Stimulated activated CD8-positive, alpha-beta memory T cell treated with anti-CD3 and anti-CD28 coated beads, Interleukin-4, amount 100 ng/mL, for 48 hours (primary cell): Measurements from ENCODE around the gene CCR9.

Experiments used
- DNase-seq: peaks from one replicate; pipeline ENCODE4 v3.0.0-alpha.2; 2020

CCR9 gene

GRCh38 chr3:45873638-45874037 lies 12.7 kb upstream of the CCR9 start:
- DNase-seq = no peak

DNA sequence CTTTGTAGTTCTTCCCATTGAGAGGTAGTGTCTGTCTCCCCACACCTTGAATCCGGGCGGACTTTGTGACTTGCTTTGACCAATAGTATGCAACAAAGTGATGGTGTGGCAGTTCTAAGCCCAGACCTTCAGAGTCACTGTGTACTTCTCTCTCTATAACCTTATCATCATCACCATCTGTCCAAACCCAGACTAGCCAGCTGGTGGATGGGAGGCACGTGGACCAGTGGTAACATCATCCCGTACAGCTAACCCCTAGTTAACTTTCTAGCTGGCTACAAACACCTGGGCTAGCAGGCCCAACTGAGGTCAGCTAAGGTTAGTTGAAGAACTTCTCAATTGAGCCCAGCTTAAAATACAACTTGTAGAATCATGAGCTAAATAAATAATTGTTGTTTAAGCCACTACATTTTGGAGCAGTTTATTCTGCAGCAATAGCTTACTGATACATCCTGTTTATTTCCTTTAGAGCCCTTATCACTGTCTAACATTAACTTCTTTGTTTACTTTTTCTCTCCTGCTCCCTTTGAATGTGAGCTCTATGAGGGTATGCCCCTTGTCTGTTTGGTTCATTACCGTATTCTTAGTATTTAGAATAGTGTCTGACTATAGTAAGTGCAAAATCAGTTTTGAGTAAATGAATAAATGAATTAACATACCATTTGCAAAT lies 11.5 kb upstream of the CCR9 start:
- no peak for DNase-seq

DNA sequence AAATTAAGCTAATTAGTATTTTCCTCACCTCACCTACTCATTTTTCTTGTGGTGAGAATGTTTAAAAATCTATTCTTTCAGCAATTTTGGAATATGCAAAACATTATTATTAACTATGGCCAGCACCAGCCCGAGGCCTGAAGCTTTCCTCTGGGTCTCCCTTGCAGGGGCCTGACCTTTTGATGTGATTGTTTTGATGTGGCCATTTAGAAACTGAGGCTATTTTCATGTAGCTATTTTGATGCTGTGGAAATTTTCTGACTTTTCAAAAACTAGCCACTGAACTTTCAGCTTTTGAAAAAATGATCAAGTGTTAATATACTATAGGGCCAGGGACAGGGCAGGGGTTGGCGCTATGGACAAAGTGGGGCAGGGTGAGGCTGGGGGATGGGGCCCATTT lies 8.2 kb upstream of the CCR9 start:
- DNase-seq = no peak

DNA sequence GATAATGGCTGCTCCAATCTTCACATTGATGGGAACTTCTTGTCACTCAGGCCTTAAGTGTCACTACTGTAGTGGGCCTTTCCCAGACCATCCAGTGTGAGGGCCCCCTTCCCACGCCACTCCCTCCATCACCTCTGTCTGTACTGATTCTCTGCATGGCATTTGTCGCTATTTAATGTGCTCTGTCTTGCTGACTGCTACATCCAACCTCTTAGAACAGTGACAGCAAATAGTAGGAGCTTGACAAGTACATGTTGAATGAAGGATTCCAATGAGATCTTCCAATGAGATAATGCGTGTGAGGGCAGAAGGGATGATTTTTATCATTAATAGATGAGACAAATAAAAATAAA lies 5.6 kb upstream of the CCR9 start:
- no peak for DNase-seq

GRCh38 chr3:45881078-45882022 lies 5.0 kb upstream of the CCR9 start:
- peak; percentile 45 for DNase-seq

GRCh38 chr3:45884368-45885201 lies 1.8 kb upstream of the CCR9 start:
- DNase-seq = no peak

DNA sequence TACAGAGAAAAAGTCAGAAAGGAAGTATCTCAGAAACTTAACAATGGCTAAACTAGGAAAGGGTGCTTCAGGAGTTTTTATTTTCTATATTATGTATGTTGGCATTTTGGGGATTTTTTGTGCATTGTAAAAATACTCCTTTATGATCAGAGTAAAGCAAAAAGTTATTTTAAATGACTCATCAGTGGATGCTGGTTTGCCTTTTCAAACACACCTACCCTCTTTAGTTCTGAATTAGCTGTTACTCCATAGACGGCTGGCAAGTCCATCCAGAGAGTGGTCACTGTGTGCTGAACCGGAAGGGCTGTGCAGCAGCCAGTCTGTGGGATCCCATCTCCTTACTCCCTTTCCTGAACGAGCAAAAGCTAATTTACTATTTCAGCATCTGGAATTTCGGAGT lies 942 bp downstream of the CCR9 start:
- DNase-seq = no peak

GRCh38 chr3:45887759-45888511 lies 1.6 kb downstream of the CCR9 start:
- no peak for DNase-seq

DNA sequence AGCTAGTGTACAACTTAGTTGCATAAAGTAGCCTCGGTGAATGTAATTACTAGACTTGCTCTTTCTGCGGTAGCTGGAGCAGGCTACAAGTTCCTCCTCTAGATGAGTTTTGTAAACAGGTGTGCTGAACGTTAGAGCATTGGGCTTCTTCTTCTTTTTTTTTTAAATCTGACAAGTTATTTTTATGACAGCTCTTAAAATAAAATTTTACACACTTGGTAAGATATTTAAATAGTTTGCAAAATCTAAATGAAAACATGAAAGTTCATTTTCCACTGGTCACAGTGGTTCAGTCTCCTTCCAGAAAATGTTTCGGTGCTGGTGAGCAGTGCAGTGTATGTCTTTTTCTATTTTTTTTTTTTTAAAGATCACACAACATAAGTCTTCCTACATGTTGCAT lies 3.0 kb downstream of the CCR9 start:
- no peak for DNase-seq

DNA sequence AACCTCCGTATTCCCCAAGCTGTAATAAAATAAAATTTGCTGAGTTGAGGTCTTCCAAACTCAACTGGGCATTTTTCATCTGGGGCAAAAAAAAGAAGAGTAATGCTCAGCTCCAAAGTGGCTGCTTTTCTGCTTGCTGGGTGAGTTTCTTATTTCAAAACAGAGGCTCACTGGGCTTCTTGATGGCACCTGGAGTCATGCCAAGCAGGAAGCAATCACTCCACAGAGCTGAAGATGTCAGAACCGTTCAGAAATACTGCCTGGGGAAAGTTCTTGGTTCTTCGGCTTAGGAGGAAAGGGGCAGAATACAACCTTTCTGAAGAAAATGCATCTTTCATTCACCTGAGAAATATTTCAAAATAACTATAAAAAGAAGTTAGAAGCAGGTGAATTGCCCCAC lies 4.1 kb downstream of the CCR9 start:
- DNase-seq = no peak

GRCh38 chr3:45892161-45892560 lies 5.8 kb downstream of the CCR9 start:
- no peak for DNase-seq

DNA sequence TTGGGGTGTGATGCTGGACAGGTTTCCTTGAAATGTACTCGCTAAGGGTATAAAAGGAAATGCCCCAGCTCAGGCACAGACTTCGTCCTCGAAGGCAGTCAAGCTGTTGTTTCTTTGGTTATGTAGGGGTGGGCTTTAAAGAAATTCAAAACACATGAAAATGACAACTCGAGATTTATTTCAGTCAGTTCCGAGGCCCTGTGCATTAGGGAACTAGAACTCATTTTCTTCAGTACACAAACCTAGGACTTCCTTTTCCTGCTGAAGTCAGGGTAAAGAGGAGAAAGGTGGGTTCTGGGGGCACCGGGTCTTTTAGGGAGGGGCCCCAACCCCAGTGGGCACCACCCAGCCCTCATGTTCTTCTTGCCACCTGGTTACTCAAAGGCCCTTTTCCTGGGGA lies 7.7 kb downstream of the CCR9 start:
- DNase-seq = no peak

GRCh38 chr3:45895686-45896468 lies 9.5 kb downstream of the CCR9 start:
- DNase-seq = no peak

GRCh38 chr3:45896956-45897355 lies 10.6 kb downstream of the CCR9 start:
- DNase-seq = no peak

- DNase-seq = no peak
Measured at GRCh38 chr3:45904931-45905330, 18.6 kb downstream of the CCR9 start.

DNA sequence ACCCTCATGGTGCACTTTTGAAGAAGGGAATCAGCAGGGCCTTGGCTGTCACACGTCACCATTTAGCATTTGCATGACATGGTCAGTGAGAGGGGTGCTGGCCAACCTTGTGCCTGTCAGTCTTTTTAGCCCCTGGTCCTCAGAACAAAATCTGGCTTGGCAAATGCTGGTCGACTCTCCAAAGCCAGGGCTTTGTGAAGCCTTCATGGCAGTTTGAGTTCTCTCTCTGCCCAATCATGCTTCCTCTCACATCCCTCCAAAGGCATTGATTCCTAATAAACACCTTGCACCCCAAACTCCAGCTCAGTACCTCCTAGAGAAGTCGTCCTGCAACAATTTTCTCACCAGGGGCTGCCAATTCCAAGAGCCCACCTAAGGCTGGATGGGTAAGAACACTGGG lies 19.4 kb downstream of the CCR9 start:
- DNase-seq = no peak

DNA sequence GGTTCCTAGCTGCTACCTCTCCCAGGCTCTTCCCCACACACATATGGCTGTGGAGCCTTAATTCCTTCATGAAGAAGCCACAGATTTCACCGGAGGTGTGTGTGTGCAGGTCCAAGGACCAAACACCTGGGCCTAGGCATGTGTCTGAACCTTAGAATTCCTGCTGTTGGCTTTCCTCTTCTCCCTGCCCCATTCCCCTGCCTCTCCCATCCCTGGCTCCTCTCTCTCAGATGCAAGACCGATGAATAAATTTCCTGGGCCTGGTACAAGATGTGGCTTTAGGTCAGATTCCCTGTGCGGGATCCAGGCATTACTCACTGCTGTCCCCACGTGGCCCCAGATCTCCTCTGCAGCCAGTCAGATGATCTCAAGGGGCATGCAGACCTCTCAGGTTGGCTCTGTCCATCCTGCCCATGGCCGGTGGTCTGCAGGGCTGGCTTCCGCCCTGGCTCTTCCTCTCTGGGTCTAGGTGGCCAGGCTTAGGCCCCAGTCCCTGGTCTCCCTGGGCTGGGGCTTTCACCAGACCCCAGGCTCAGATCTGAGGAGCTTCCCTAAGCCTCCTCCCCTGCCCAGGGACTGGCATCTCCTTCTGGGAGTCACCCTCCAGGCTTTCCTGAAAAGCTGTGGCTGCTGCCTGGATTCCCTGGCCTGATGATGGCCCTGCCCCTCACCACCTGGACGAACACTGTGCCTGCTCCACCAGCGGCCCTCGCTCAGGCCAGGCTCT lies 20.5 kb downstream of the CCR9 start:
- DNase-seq = no peak

DNA sequence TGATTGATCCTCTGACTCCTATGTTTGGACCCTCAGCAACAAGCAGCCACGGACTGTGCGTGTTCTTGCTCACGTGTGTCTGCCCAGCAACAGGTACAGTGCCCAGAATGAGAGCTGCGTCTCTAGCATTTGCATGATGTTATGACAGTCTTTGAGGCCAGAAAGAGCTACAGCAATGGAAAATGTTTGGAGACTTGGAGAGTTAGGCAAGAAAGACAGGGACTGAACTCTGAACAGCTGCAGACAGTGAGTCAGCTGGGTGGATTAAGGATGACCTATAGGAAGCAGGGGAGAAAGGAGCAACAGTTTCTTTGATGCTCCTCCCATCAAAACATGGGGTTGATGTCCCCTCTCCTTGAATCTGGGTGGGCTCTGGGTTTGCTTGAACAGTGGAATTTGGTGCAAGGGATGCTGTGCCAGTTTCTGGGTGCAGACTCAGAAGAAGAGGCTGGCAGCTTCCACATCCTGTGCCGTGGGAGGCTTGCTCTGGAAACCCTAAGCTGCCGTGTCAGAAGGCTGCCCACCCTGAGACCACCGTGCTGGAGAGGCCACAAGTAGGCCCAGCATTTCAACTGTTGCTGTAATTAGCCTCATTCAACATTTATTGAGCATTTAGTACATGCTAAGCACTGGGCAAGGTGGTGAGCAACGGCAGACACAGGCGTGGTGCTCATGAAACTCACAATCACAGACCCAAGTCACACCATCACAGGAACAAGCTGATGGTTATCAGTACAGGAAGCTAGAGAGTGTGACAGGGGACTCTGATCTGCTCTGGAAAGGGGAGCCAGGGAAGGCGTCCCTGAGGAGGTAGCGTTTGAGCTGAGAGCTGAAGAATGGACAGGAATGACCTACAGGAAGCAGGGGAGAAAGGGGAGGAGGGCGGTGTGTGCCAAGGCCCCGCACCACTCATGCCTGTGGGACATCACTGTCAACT lies 21.7 kb downstream of the CCR9 start:
- no peak for DNase-seq

DNA sequence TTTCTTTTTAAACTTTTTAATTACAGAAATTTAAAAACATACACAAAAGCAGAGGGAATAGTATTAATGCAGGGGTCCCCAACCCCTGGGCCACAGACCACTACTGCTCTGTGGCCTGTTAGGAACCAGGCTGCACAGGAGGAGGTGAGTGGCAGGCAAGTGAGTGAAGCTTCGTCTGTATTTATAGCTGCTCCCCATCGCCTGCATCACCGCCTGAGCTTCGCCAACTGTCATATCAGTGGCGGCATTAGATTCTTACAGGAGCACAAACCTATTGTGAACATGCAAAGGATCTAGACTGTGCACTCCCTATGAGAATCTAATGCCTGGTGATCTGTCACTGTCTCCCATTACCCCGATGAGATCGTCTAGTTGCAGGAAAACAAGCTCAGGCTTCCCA lies 22.4 kb downstream of the CCR9 start:
- no peak for DNase-seq

DNA sequence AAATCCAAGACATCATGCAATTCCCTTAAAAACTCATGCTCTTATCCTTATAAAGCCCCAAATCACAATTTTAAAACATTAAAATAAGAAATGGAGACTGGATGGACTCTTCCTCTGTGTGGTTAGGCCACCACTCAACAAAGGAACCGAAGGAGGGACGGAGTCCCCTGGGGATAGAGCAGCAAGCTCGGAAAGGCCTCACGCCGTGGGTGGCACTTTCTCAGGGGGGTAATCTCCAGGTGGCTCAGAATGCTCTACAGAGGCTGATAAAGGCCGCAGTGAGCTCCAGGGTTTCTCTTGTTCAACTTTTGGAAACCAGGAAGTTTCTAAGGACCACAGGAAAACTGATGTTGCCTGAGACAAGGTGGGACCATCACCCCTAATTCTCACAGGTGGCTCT lies 23.2 kb downstream of the CCR9 start:
- DNase-seq = no peak
